Activated CD4-positive, alpha-beta T cell treated with anti-CD3 and anti-CD28 coated beads for 1 hour (primary cell): Measurements from ENCODE around the gene AARSD1.
"Not testable (repeated sequence)": the region's sequence is repeated elsewhere in the genome, so short reads cannot be mapped to it uniquely, and the experiment has no call there.

ENCODE experiments used
- DNase-seq: peaks from one replicate; pipeline ENCODE4 v3.0.0-alpha.2; 2020

The AARSD1 gene

DNA sequence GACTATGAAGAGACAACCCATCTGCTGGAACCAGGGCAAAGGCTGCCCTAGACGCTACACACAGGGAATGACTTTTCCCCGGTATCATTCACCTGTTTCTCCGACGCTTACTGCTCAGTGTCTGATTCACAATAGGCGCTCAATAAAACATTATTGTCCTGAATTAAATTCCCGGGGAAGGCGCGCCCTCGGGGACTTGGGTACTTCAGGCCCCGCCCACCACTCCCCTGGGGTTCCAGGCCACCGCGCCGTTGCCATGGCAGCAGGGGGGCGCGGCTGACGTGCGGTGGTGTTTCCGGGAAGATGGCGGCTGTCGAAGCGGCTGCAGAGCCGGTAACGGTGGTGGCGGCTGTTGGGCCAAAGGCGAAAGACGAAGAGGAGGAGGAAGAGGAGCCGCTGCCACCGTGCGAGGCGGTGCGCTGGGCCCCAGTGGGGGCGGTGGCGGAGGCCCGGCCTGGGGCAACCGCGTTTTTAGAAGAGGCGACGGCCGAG is 16.1 kb upstream of the AARSD1 start, which contains the start of gene RUNDC1:
Gene RUNDC1, plus strand, starts transcription at position 292 of the 492 bp plus-strand sequence. Its CDS starts 12 bp downstream, at position 304.
- peak; percentile 88 for DNase-seq

DNA sequence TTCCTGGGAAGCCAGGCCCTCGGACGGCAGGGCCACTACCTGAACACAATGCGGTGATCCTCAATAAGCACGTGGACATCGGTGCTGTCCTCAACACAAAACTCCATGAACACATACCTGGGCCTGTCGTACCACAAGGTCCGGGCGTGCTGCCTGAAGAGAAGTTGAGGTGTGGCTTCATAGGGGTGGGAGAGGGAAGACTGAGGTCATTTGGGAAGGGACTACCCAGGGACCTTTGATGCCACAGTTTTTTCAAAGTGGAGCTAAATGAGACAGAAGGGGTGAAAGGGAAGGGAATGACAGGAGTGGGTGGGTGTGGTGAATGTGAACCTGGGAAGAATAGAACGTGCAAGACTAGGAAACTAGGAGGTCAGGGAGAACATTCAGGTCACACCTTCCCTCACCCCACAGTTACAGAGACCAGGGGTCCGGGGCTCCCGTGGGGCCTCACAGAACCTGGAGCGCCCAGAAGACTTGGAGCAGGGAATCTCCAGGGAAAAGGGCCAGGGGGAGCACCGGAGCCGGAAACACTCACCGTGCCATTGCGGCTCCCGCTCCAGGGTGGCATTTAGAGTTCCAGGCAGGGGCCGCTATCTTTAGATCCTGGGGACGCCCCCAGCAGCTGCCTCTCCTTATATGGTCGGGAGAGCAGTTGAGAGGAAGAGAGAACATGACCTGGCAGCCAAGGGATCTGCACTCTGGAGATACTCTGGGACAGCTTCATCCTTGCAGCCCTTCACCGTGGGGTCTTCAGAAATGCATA is 15.4 kb upstream of the AARSD1 start, which contains the start of gene PTGES3L:
Gene PTGES3L, minus strand, starts transcription at position 570 of the 763 bp plus-strand sequence. Its CDS starts 27 bp downstream, at position 543.
- no peak for DNase-seq

DNA sequence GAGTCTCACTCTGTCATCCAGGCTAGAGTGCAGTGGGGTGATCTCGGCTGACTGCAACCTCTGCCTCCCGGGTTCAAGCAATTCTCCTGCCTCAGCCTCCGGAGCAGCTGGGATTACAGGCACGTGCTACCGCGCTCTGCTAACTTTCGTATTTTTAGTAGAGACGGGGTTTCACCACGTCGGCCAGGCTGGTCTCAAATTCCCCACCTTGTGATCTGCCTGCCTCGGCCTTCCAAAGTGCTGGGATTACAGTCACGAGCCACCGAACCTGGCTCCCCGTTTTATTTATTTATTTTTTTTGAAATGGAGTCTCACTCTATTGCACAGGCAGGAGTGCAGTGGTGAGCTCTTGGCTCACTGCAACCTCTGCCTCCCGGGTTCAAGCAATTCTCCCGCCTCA is 11.4 kb upstream of the AARSD1 start:
- not testable (repeated sequence) for DNase-seq

DNA sequence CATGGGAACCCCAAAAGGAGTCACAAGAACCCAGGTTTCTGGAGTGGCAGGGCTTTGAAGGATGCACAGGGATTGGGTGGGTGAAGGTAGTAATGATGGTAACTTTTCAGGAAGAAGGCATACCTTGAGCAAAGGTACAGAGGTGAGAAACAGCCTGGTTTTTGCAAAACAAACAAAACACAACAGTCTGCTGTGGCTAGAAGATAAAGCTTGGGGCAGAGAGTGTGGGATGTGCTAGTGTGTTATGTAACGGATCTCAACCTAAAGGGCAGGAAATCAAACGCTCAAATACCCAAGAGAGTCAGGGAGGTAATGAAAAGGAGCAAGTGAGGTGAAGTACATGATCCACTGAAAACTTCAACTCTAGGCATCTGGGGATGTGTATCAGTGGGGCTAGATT is 11.0 kb upstream of the AARSD1 start:
- no peak for DNase-seq

DNA sequence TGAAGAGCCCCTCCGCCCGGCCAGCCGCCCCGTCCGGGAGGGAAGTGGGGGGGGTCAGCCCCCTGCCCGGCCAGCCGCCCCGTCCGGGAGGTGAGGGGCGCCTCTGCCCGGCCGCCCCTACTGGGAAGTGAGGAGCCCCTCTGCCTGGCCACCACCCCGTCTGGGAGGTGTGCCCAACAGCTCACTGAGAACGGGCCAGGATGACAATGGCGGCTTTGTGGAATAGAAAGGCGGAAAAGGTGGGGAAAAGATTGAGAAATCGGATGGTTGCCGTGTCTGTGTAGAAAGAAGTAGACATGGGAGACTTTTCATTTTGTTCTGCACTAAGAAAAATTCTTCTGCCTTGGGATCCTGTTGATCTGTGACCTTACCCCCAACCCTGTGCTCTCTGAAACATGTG is 9.1 kb upstream of the AARSD1 start:
- DNase-seq, result not testable (repeated sequence)

DNA sequence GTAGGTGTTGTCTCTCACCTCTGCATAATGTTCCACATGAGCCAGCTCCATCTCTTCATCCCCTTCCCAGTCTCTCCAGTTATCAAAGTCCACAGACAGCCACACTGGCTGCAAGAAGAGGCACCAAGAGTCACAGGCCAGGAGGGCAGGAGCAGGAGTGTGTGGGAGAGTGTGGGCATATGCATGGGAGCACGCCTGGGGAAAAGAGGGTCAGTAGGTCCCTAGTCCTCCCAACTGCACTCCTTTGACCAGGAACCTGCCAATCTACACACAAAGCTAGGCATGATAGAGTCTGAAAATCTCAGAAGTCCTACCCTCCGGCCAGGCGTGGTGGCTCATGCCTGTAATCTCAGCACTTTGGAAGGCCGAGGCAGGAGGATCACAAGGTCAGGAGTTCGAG is 7.3 kb upstream of the AARSD1 start:
- no peak for DNase-seq

DNA sequence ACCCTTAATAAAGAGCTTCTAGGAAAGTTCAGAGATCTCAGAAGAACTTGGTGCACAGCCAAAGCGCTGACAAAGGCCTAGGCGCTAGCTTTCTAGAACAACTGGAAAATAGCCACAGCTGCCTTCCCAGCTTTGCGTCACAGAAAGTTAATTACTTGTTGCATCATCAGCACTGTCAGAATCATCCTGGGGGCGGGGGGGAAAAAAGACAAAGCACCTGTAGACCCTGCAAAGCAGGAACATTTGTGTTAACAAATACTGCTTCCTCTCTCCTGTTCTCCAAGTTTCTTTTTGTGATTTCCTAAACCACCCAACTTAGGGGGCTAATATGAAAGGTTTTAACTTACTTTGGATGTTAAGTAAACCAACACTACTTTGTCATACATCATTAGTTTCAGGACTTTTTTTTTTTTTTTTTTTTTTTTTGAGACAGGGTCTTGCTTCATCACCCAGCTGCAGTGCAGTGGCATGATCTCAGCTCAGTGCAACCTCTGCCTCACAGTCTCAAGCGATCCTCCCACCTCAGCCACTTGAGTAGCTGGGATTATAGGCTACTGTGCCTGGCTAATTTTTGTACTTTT is 4.8 kb upstream of the AARSD1 start:
- no peak for DNase-seq

DNA sequence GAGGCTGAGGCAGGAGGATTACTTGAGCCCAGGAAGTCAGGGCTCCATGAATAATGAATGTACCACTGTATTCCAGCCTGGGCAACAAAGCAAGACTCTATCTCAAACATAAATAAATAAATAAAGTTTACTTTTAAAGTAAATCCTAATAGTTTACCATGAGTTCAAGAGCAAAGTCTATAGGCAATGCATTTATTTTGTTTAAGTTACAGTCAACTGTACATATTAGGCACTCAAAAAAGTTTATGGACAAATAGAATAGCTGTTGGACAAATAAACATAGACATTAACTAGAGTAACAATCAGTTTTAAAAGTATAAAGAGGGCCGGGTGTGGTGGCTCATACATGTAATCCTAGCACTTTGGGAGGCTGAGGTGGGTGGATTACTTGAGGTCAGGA is 3.7 kb upstream of the AARSD1 start:
- DNase-seq, result no peak

DNA sequence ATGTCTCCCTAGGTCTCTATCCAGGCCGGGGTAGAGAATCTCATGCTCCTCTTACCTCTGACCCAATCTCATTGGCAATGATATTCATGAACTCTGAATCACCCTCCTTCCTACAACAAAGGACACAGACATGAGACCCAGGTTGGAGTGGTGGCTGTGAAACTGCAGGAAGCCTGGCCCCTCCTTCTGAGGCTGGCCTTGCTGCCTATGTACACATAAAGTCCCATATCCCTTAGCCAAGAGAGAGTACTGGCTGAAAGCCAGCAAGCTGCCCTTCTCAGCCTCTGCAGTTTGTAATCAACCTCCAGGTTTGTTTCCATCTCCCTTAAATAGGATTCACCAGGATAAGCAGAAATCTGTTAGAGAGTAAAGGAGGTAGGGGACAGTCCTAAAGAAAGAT is 10.6 kb downstream of the AARSD1 start:
- no peak for DNase-seq

DNA sequence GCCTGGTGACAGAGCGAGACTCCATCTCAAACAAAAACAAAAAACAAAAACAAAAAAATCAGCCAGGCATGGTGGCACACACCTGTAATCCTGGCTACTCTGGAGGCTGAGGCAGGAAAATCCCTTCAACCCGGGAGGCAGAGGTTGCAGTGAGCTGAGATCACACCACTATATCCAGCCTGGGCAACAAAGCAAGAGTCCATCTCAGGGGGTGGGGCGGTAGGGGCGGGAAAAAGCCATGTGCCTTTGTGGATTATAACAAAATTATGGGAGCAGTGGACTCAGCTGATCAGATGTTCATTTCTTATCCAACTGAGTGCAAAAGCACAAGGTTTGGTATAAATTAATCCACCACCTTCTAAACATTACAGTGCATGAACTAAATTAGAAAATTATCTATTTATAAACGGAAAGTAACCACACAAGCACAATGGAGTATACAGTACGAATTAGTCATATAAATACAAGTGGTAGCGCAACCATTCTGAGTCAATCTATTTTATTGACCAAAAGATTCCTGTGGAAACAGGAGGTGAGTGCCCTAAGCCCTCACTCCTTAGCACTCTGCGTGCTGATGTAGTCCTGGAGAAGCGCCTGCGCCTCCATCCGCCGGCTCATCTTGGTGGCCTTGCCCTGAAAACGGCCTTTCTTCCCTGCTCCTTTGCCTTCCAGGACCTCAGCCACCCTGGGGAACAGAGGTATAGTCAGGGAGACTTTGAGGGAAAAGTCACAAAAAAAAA is 14.0 kb downstream of the AARSD1 start:
- no peak for DNase-seq

DNA sequence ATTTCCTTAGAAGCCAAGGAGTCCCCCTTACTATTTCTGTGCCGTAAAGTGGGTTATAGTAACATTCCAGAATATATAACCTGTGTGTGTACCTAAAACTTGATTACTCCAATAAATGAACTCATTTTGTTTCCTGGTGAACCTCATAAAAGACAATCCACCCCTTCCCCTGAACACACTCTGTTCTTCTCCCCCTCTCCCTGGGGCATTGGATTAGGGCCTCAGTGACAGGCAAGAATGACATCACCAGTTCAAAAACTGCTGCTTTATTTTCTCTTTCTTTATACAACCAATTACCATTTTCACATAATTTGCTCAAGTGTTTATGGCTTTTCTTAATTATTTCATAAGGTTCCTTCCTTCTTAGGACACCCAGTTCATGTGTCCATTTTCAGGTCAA is 17.4 kb downstream of the AARSD1 start:
- DNase-seq, result no peak

DNA sequence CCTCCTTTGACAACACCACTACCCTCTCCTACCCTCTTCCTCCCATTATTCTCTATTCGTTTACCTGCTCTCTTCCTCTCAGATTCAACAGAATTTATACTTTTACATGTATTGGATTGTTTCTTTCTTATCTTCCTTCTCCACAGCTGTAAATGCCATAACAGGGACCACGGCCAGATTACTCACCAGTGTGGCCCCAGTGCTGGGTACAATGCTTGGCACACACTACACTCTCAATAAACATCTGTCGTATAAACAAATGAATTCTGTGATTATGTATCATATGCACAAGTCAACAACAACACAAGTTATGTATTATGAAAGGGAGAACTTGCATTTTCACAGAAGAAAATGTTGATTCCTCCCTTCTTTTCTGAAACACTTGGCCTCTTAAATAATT is 20.0 kb downstream of the AARSD1 start:
- DNase-seq, result no peak

DNA sequence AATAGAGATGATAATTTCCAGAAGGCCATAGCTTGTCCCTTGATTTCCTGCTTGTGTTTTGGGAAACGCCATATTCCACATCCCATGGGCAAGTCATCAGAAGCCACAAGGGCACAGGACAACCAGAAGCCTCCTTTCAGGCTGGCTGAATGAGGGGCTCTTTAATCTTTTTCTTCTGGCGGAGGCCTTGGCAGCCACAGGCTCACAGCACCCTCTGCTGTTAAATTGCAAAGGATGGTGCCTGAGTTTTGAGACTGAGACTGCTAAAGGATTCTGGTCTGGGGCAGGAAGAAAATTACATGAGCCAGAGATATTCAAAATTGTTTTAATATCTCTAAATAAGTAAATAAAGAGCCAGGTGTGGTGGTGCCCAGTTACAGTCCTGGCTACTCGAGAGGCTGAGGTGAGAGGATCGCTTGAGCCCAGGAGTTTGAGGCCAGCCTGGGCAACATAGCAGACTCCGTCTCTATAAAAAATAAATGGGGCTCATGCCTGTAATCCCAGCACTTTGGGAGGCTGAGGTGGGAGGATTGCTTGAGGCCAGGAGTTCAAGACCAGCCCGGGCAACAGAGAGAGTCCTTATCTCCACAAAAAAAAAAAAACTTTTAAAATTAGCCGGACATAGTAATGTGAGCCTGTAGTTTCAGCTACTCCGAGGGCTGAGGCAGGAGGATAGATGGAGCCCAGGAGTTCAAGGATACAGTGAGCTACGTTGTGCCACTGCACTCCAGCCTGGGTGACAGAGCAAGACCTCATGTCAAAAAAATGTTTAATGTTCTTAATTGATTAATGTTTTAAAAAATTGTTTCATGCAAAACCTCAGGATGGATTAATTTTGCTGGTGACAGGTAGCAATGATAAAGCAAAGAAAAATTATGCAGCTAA is 26.3 kb downstream of the AARSD1 start:
- DNase-seq, result no peak

DNA sequence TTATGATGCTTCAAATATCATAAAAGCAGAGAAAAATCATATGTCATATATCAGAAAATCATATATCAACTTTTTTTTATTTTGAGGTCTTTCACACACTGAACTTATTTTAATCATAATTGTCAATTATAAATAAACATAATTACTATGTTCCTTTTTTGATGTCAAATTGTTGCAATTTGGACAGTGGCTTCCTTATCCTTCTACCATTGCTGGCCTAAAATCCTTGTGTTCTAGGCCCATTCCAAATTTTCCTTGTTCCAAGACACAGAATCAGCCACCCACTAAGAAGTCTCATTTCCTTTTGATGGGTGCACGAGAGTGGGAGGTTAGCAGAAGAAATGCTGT is 34.8 kb downstream of the AARSD1 start:
- DNase-seq, result no peak

DNA sequence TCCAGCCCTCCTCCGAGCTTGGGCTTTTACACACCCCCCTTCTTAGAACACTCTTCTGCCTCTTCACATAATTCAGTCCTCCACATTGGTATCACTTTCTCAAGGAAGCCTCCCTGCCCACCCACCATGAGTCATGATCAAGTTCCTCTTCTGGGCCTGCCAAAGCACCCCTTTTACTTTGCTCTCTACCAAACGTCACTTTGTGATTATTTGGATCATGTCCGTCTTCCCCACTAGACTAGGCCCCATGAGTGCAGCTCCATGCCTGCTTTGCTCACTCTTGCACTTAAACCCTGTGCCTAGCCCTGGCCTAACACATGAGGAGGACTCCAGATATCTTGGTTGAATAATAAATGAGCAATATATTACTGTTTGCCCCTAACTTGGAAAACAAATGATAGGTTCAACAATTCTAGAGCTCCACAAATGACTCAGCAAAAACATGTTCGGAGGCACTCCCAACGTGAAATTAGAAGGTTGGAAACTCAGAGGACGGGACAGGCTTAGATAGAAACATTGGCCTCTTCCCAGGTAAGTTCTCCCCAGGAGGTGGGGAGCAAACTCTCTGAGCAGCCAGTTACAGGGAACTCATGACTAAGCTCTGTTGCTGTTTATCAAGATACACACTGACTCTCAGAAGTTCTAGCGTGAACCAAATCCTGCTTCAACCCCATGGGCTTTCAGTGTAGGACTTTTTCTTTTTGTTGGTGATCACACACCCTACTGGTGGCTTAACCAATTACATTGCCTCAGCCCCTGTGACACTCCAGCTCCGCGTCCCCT is 35.3 kb downstream of the AARSD1 start:
- DNase-seq, result no peak

DNA sequence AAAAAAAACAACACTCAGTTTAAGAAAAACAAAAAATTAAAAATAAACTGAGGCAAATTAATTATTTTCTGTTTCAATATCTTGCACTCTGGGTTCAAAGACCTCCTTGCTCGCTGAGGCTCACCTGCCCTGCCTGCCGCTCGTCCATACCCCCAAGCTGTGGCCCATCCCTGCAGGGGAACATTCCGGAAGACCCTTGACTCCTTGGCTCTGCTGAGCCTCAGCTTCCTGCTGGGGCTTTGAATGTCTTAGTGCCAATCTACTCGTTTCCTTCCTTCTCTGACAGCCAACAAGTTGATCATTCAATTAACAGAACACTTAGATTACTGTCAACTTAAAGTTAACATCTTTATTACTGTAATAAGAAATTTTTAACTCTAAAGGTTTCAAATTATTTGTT is 39.4 kb downstream of the AARSD1 start:
- no peak for DNase-seq

DNA sequence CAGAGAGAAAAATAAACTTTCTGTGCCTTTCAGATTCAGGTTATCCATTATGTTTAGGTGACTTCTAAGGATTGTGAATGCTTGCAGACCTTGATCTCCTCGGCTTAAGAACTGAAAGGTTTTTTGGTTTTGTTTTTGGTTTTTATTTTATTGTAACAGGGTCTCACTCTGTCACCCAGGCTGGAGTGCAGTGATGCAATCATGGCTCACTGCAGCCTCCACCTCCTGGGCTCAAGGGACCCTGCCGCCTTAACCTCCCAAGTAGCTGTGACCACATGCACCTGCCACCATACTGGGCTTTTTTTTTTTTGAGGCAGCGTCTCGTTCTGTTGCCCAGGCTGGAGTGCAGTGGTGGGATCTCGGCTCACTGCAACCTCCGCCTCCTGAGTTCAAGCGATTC is 40.8 kb downstream of the AARSD1 start:
- not testable (repeated sequence) for DNase-seq

DNA sequence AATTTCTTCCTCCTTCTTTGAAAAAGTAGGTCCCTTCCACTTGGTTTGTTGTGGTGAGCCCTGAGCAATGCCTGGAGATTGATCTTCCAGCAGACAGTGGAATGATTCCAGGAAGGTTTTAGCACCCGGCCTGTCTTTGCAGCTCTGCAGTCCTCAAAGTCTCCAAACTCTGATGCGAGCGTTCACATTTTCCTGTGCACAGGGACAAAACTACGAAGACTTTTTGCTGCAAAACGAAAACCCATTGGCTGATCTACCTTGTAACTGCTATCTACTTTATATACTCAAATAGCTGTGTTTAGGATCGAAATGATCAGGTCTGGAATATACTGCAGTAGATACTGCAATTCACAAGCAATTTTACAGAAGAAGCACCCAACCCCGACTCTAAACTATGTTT is 42.0 kb downstream of the AARSD1 start:
- no peak for DNase-seq

DNA sequence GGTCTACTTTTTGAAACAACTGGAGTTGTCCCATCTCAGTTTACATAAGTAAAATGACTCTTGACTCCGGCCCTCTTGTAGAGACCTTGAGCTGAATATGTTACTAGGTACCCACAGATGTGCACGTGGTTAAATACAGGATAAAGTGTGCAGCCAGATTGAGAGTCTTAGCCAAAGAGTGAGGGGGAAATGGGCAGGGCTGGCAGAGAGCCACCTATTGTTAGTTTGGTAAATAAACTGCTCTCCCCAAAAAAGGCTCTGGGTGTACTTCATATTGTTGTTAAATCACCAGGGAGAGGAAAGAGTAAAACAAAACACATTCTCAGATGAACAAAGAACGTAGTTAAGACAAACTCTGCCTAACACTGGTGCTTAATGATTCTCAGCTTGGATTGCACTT is 43.3 kb downstream of the AARSD1 start:
- no peak for DNase-seq

DNA sequence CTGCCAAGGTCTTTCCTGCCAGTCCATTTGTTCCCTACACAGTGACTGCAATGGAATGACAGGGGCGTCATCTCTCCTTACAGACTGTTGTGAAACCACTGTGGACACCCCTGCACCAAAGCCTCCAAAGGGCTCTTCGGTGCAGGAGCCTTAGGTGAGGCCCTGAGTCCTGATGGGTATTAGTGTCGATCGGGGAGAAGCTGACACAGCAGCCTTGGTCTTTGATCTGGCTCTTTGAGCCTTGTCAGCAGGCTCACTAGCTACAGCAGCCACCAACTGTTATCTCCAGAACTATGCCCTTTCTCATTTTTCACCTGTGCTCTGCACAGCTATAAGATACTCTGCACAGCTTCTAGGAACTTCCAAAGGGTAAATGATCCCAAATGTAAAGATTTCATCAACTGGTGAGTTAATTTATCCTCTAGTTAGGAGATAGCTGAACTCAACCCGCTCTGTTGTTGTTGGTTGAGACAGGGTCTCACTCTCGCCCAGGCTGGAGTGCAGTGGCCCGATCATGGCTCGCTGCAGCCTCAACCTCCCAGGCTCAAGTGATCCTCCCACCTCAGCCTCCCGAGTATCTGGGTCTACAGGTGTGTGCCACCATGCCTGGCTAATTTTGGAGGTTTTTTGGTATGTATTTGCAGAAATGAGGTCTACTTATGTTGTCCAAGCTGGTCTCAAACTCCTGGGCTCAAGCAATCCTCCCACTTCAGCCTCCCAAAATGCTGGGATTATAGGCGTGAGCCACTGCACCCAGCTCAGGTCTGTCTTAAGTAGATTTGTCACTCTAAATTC is 44.0 kb downstream of the AARSD1 start:
- no peak for DNase-seq

DNA sequence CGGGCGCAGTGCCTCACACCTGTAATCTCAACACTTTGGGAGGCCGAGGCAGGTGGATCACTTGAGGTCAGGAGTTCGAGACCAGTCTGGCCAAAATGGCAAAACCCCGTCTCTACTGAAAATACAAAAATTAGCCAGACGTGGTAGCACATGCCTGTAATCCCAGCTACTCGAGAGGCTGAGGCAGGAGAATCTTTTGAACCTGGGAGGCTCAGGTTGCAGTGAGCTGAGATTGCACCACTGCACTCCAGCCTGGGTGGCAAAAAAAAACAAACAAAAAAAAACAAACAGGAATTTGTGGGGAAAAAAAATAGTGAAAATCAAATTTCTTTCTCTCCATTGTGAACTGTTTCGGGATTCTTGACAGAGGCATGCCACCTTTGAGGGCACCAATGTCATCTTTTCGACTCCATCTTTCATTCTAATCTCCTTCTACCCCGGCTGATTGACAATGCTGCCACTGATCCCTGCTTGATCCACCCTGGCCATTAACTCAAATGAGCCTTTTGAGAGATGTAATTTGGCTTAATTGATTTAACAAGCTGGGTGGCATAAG is 44.7 kb downstream of the AARSD1 start:
- not testable (repeated sequence) for DNase-seq
